Stimulated activated CD4-positive, alpha-beta T cell treated with anti-CD3 and anti-CD28 coated beads, Interleukin-2, amount 100 ng/mL, for 24 hours (primary cell): ENCODE results near the gene IVL.

Experiments
- DNase-seq, 2 donors: peaks; one replicate each; pipeline ENCODE4 v3.0.0-alpha.2; 2020

IVL gene

GRCh38 chr1:152907686-152908601 is at the start of gene IVL:
Gene IVL, plus strand, starts transcription at chr1:152908546. Its CDS starts 1,252 bp downstream, at chr1:152909798.
- no peak for DNase-seq

- DNase-seq, result no peak
These were observed 48.6 kb upstream of the IVL start, which contains the start of gene LCE7A for GRCh38 chr1:152859696-152860095. Gene LCE7A, plus strand, starts transcription at chr1:152859996. Its CDS starts 702 bp downstream, at chr1:152860698.

- no peak for DNase-seq
These were observed 48.2 kb upstream of the IVL start for GRCh38 chr1:152860129-152860528.

GRCh38 chr1:152861374-152861773 is 47.0 kb upstream of the IVL start:
- DNase-seq, result no peak

- DNase-seq, result no peak
These were observed 43.9 kb upstream of the IVL start for GRCh38 chr1:152864443-152864842.

- no peak for DNase-seq
These were observed 42.0 kb upstream of the IVL start for GRCh38 chr1:152866321-152866720.

GRCh38 chr1:152869808-152870419 is 38.4 kb upstream of the IVL start:
- DNase-seq, result peak; percentile 67 to 68

GRCh38 chr1:152870831-152871730 is 37.3 kb upstream of the IVL start:
- no peak for DNase-seq

GRCh38 chr1:152871731-152872126 is 36.6 kb upstream of the IVL start:
- DNase-seq, result no peak

- no peak for DNase-seq
These were observed 34.9 kb upstream of the IVL start for GRCh38 chr1:152873495-152873894.

GRCh38 chr1:152876827-152877226 is 31.5 kb upstream of the IVL start:
- DNase-seq, result no peak

GRCh38 chr1:152878042-152878441 is 30.3 kb upstream of the IVL start, which contains the start of gene SMCP:
Gene SMCP, plus strand, starts transcription at chr1:152878322. Its CDS starts 6,101 bp downstream, at chr1:152884423.
- DNase-seq, result peak in 1 of 2 donors; percentile 63

GRCh38 chr1:152879559-152880198 is 28.7 kb upstream of the IVL start:
- DNase-seq, result no peak

- DNase-seq, result no peak
These were observed 28.0 kb upstream of the IVL start for GRCh38 chr1:152880316-152880715.

GRCh38 chr1:152880907-152881306 is 27.4 kb upstream of the IVL start:
- no peak for DNase-seq

GRCh38 chr1:152884085-152884484 is 24.3 kb upstream of the IVL start:
- no peak for DNase-seq

- no peak for DNase-seq
These were observed 23.8 kb upstream of the IVL start for GRCh38 chr1:152884506-152884905.

- no peak for DNase-seq
These were observed 23.3 kb upstream of the IVL start for GRCh38 chr1:152884966-152885624.

- no peak for DNase-seq
These were observed 22.3 kb upstream of the IVL start for GRCh38 chr1:152886085-152886484.

- no peak for DNase-seq
These were observed 21.5 kb upstream of the IVL start for GRCh38 chr1:152886758-152887409.

GRCh38 chr1:152888126-152888525 is 20.2 kb upstream of the IVL start:
- DNase-seq, result no peak
